Adipose tissue (tissue), 3 donors: ENCODE measurements around the gene MYOF. TPM values are rescaled to one million over a fixed set of nuclear protein-coding genes. Genes with fewer than 3 reads are reported as not detected.
"Not testable (repeated sequence)": the region's sequence is repeated elsewhere in the genome, so short reads cannot be mapped to it uniquely, and the experiment has no call there.

ENCODE experiments used
- H3K27ac ChIP-seq: one replicate; pipeline ENCODE4 v1.5.1; 2013; ENCODE audit warnings: low read depth, low read length
- WGBS, 3 donors: extraction: QIAGEN DNeasy Blood & Tissue Kit; methylation state at CpG; one replicate each; pipeline ENCODE4 v1.1.7; 2013; 5-methylcytosine and 5-hydroxymethylcytosine counted together
- polyA plus RNA-seq, 3 donors: library from polyadenylated mRNA; stranded (reverse); fragments of 200-250 nt; gene quantifications; one replicate each; pipeline ENCODE4 v1.2.3, GENCODE V29; 2013
- donor health status: healthy with polysubstance abuse.
- donor health status: Bipolar disorder and iron deficiency.
- donor health status: healthy.

The MYOF gene
- polyA plus RNA-seq, 3 donors = 6.2 to 32.1 (median 11.6) TPM

DNA sequence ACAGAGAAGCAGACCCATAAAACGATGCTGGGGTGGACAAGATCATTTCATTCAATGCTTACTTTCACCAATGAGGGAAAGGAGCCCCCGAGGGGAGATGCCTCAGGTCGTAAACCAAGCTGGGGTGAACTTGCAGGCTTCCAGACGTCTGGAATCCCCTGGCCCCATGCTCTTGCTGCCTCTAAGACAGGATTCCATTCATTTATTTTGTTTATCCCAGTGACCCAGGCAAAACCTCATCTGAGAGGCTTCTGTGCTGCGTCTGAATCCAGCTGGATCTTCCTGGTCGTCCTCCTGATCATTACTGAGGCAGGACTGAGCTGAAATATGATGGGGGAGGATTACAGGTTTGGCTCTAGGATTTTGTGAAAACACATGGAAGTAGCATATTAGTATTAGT lies 182.9 kb downstream of the MYOF start:
- 64 to 67% (median 66%) methylated on average over 6 of the region's 6 CpGs for WGBS, 3 donors
- H3K27ac ChIP-seq = no peak overlapping the region

DNA sequence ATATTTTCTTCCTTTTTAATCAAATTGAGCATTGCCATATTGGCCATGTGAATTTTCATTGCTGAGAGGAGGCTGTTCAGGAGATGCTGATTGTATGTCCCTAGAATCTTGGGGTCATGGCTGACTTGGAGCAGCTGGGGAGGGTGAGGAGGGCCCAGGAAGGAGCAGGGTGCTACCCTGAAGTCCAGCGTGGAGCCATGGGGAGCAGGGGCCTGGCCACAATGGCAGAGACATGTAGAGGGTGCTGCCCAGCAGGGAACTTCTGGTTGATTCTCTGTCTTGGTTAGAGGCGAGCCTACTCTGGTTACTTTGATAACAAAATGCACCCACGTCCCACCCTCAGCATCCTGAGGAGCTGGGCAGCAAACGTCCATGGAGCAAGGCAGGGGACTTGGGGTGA lies 186.0 kb downstream of the MYOF start:
- 71 to 85% (median 85%) methylated on average over 4 of the region's 4 CpGs for WGBS, 3 donors
- no peak overlapping the region for H3K27ac ChIP-seq

DNA sequence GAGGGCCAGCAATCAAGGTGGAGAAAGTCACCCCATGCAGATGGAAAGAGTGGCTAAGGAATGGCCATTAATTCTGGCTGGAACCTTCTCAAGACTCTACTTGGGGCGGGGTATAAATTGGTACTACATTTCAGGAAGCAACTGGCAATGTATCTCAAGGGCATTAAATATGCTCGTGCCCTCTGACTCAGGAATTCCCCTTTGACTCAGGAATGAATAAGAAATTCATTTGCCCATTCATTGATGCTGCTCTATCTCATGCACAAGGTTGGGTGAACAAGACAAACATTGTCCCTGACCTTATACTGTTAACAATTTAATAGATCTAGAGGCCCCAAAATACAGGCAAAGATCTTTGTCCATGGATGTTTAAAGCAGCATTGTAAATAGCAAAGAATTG lies 188.1 kb downstream of the MYOF start:
- H3K27ac ChIP-seq = no peak overlapping the region
- WGBS, 3 donors = 66 to 79% (median 74%) methylated on average over 2 of the region's 2 CpGs

DNA sequence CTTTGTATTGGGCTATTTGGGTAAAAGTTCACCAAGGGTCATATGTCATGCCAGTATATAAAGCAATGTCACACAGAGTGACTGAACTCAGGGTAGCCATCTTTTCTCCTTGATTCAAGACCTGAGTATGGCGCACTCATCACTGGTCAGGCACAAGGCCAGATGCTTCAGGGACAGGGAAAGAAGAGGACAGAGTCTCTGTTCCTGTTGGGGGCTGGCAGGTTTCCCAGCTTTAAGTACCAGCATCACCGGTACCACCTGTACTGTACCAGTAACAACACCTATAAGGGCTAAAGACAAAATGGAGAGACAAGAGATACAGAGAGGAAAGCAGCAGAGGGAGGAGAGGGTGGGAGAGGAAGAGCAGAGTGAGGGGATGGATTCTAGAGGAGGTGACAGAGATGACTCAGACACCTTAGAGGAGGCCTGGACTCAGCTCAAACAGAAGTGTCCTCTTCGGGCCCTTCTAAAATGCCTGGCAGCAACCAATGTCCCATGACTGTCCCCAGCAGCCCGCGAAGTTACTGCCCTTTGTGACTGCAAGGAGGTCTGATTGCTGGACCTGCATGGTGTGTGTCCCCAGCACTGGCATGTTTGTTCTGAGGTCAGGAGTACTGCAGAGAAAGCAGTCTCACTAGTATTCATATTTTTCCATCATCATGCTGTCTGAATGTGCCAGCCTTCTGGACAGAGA lies 191.3 kb downstream of the MYOF start:
- 69 to 89% (median 84%) methylated on average over 5 of the region's 5 CpGs for WGBS, 3 donors

DNA sequence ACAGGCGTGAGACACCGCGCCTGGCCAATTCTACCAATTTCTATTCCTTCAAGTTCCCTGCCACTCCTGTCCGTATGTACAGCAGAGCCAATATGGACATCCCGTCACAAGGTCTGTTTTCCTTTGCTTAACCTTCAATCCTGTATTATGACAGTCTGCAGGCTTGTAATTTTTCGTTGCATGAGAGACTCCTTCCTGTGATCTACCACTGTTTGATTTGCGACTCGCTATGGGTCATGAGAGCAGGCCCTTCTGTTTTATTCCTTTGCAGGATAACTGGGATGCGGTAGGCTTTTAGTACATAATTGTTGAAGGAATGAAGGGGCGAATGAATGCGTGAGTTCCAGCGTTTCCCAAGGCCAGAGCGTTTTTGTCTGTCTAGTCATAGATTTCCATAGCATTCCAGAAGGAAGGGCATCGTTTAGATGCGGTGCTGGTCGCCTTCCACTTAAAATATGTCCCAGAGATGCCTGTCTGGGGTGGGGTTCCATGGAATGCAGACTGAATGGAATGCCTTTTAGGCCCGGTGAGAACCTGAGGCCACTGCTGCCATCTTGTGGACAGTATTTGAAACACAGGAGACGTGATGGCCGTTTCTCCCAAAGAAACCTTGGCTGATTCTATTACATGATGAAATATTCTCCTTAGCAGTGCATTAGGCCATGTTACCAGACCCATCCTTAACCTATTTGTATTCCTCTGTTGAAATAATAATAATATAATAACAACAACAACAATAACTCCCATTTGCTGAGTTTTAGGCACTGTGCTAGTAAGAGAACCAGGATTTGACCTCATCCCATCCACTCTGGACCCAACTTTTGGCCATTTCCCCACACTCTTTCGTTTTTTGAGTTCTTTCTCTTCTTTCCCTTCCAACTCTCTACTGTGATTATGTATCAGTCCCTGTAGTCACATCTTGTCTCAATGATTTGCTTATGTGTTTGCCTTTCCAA lies 193.2 kb downstream of the MYOF start:
- 52 to 58% (median 58%) methylated on average over 20 of the region's 20 CpGs for WGBS, 3 donors
- no peak overlapping the region for H3K27ac ChIP-seq

More for the DNA sequence above, 191.3 kb downstream of the MYOF start:
- H3K27ac ChIP-seq = no peak overlapping the region

DNA sequence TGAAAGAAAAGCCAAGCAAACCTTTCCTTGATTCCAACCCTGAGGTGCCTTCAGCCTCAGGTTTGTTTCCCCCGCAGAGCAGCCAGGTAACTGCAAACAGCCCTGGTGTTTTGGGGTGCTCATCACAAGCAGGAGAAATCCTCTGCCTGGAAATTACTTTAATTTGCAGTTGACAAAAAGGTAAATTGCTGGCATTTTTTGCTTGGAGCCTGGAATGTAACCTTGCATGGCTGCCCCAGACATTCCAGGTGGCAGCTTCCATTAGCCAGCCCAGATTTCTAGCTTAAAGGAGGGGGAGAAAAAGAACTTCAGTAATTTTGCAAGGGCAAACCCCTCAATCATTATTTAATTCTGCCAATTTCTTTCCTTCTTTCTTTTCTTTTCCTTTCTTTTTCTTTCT lies 194.4 kb downstream of the MYOF start:
- 84 to 98% (median 96%) methylated on average over 1 of the region's 1 CpG for WGBS, 3 donors
- no peak overlapping the region for H3K27ac ChIP-seq

DNA sequence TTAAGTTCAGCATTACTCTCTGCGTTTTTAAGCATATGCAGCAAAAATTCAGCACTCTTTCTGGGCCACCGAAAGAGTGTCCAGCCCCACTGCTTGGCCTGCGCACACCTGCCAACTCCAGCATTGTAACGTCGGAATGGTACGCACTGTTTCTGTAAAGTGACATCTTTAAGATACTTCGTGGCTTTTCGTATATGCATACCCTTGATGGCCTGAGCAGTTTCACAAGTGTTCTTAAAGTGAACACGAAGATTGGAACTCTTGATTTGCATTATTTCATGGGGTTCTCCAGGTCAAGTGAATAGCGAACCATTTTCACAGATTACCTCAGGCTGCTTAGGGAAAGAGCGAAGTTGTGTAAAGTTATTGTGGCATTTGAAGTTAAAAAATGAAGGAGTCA lies 197.9 kb downstream of the MYOF start:
- WGBS, 3 donors = 85 to 93% (median 88%) methylated on average over 10 to 11 of the region's 11 CpGs
- H3K27ac ChIP-seq = not testable (repeated sequence)

DNA sequence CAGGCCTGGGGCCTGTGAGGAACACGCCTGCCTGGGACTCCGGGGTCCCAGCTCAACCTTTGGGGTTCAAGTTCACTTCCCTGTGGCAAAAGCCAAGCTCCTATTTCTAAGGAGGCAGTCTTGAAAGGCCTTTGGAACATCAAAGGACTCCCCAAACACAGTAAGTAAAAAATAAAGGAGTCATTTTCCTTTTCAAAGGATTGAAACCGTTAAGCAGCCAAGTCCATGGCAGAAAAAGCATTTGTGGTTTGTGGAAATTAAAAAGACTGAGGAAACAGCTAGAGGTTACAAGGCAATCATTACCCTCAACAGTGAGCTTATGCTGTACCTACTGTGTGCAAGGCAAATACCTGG lies 200.8 kb downstream of the MYOF start:
- H3K27ac ChIP-seq = no peak overlapping the region
- 79 to 90% (median 82%) methylated on average over 3 of the region's 3 CpGs for WGBS, 3 donors

DNA sequence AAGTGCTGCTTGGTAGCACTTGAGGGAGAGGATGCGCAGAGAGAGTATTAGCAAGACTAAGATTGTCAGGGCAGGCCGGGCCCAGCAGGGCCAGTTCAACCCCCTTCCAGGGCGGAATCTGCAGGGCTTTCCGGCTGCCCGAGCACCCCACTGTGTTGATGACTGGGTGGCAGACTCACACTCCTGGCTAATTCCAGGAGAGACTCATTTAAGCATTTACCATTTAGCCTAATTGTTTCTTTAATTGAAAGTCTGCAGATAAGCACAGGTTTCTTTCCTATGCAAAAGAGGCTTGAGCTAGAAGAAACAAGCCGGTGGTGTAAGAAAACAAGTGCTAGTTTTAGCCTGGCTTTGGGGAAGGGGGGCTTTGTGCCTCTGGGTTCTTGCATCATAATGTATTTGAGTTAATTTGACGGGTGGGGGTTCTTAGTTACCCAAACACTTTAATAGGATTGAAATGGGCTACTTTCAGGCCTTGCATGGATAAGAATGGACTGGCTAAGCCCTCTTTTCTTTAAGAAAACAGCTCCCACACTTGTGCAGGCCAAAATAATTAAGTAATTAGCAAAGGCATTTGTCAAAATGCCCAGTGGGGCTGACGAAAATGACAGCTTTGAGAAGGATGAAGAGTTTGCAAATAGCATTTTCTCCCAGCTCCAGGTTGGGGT lies 201.3 kb downstream of the MYOF start:
- H3K27ac ChIP-seq = no peak overlapping the region
- whole genome bisulfite sequencing, 3 donors = 66 to 70% (median 68%) methylated on average over 8 of the region's 8 CpGs

DNA sequence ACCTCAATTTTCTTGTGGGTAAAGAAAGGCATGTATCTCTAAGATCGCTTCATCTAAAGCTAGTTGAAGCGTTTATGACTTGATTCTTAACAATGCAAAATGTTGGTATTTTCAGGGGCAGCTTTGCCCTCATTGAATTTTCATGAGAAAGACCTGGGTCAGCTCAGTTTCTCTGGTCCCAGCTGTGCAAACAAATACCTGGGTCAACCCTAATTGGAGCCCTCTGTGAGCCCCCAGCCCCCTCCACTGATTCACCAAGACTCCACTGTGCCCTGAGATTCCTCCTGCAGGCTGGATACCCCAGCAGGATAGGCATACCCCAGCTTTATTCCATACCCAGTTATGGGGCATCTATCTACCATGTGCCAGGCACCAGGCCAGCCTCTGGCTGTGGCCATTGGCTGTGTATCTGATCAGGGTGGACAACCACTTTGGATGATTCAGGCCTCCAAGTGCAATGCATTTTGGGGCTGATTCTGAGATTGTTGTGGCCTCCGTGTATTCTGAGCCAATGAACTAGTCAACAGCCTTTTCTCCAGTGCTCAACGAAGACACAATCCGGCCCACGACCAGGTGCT lies 201.9 kb downstream of the MYOF start:
- H3K27ac ChIP-seq = no peak overlapping the region
- 71 to 87% (median 78%) methylated on average over 6 of the region's 6 CpGs for WGBS, 3 donors

DNA sequence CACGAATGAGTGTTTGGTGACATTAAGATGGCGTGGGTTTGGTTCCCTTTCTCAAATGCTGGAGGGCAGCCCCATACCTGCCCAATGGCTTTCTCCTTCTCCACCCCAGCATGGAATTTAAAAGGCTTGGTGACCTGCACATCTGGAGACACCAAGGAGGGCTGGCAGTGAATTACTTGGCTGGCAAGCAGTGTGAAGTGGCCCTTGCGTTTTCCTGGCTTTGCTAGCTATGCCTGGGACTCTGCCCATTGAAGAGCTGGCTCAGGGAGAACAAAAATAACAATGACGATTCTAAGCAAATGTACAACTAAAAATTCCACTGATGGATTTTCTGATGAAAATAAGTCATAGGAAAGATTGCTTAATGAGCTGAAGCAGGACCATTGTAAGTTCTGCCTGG lies 204.8 kb downstream of the MYOF start:
- no peak overlapping the region for H3K27ac ChIP-seq
- 80 to 84% (median 82%) methylated on average over 4 of the region's 4 CpGs for WGBS, 3 donors

DNA sequence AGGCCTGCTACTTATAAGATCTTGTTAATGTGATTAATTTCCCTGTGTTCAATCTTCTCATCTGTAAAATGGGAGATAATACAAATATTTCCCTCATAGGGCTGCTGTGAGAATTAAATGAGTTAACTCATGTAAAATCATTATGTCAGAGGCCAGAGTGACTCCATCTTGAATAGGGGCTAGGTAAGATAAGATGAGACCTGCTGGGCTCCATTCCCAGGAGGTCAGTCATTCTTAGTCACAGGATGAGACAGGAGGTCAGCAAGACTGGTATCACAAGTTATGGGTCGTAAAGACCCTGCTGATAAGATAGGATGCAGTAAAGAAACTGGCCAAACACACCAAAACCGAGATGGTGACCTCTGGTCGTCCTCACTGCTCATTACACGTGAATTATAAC lies 207.7 kb downstream of the MYOF start:
- H3K27ac ChIP-seq = no peak overlapping the region
- WGBS, 3 donors = 43 to 64% (median 54%) methylated on average over 4 of the region's 4 CpGs

DNA sequence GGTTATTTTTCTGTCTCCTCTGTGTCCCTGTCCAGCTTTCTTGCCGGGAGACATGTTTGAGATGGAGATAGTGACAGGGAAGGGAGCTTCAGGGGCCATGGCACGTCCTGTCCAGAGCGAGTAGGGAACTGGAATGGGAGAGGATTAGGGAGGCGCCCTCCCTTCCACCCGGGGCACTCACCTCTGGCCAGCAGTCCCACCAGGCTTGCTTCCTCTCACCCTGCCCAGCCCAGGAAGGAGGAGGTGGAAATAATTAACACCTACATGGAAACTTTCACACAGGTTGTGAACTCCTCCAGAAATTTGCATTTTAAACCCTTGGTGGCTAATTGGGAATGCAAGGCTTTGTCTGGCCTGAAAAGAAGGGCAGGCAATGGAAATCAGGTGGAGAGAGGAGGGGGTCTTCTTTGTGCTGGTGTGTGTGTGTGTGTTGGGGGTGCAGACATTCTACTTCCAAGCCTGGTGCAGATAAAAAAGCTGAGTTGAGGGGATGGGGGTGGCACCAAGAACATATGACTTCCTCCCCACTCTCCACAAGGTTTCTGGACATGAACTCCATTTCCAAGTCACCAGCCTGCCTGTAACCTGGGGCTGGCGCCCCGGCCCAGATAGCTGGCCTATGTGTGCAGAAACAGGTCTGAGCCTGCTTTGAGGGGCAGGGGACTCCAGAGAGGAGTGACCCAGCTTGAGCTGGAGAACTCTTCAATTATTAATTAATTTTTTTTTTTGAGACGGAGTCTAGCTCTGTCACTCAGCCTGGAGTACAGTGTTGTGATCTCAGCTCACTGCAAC lies 209.1 kb downstream of the MYOF start:
- no peak overlapping the region for H3K27ac ChIP-seq
- 47 to 71% (median 62%) methylated on average over 8 of the region's 8 CpGs for WGBS, 3 donors

DNA sequence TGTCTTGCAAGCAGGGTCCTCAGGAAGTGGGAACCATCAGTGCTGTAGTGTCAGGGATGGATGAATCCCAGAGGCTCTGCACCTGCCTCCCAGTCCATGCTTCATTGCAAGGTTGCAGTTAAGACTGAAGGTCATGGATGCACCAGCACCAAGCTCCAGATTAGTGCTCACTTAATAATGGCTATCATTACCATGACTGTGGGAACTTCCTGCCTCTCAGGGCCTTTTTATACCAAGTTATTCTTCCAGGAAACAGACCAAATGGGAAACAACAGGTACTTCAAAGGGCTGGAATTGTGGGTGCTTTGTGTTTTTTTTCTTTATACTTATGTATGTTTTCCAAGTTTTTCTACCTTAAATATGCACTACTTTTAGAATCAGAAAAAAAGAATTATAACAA lies 210.8 kb downstream of the MYOF start:
- no peak overlapping the region for H3K27ac ChIP-seq

DNA sequence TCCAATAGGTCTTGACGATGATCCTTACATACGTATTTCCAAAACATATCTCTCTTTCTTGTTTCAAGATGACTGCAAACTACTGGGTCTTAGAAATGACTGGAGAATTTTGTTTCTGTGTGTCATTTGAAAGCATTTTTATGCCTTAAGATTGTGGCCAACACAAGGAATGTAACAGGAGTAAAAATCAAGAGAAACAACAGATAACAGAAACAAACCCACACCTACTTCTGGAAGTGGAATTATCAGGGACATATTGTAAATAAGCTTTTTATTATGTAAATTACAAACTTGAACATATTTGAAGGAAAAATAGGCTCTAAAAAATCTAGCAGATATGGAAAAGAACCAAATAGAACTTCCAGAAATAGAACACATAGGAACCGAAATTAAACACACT lies 212.9 kb downstream of the MYOF start:
- 94 to 96% (median 95%) methylated on average over 3 of the region's 3 CpGs for WGBS, 3 donors
- no peak overlapping the region for H3K27ac ChIP-seq

DNA sequence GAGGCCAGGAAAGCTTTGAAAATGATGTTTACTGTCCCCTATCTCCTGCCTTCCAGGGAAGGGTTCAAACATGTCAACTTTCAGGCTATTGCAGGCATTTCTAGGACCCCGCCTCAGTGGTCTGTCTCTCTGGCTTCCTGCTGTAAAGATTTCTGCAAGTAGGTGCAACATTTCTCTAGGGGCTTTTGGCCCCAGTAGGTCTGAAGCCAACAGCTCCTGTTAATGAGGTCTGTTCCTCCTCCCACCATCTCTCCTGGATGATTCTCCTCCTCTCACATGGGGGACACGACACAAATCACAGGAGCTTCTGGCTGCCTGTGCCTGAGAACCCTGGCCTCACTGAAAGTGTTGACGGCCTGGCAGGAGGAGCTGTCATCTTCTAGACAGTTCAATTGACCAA lies 214.1 kb downstream of the MYOF start:
- 65 to 69% (median 67%) methylated on average over 3 of the region's 3 CpGs for WGBS, 3 donors

DNA sequence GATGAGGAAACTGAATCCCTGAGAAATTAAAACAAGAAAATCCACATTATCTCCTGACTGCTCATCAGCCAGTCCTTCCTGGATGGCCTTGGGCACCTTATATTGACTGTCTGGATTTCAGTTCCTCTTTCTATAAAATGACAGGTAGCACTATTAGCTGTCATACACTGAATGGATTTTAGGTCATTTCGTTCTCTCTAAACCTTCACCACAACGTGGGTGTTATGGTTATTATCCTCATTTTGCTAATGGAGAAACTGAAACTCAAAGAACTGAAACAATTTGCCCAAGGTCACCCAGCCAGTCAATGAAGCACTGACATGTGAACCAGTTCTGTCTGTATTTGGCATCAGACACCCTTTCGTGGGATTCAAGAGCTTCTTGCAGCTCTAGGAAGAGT lies 214.6 kb downstream of the MYOF start:
- no peak overlapping the region for H3K27ac ChIP-seq
- WGBS, 3 donors = 45 to 79% (median 71%) methylated on average over 3 of the region's 3 CpGs

More for the DNA sequence above, 214.1 kb downstream of the MYOF start:
- no peak overlapping the region for H3K27ac ChIP-seq

DNA sequence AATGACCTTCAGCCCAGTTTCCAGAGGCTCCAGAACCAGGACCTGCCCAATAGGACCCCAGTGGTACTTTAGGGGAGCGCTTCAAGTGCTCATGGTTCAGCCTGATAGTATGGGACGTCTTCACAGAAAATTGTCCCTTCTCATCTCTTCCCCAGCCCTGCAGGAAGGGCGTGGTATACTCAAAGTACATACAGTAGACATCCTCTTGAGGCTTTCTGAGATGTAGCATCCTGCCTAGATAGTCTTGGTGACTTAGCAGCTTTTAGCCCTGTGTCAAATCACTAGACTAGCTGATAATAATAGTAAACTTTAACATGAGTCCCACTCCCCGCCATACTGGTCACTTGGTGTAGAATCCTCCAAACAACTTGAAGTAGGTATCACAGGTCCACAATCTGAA lies 215.3 kb downstream of the MYOF start:
- WGBS, 3 donors = 90 to 93% (median 93%) methylated on average over 4 of the region's 4 CpGs
- no peak overlapping the region for H3K27ac ChIP-seq
